CD4-positive, alpha-beta T cell (primary cell): ENCODE data around the gene C1orf105. TPM values are rescaled to one million over a fixed set of nuclear protein-coding genes. Genes with fewer than 3 reads are reported as not detected.

Experiments used
- ATAC-seq: fragments of 200-7000 bp; cut with Tn5 transposase; one replicate; pipeline ENCODE4 v1.10.0; 2022; ENCODE audit warnings: mild to moderate bottlenecking; ENCODE audit not compliant: poor library complexity
- CTCF ChIA-PET: fragments of 350-600 bp; sonication (Branson Sonifier 250); formaldehyde crosslinking; loops from one replicate; lab custom pipeline; 2021; ENCODE audit warnings: antibody characterized with exemption, inconsistent platforms; lab: Charles Lee
- POLR2A ChIA-PET: fragments of 350-600 bp; sonication (Branson Sonifier 250); formaldehyde crosslinking; loops from one replicate; lab custom pipeline; 2021; ENCODE audit warnings: antibody characterized with exemption, inconsistent platforms; lab: Charles Lee
- DNase-seq, 14 experiments: peaks; one replicate each; pipeline ENCODE4 v3.0.0-alpha.2; 2013 to 2020; ENCODE audit warnings: mixed read lengths in 2 of 14
- H3K27ac ChIP-seq, 2 donors: one replicate each; pipeline versions ENCODE4 v1.5.1 to v1.7.0; 2013; ENCODE audit warnings: low read length in 2 of 2, low read depth in 1 of 2, mild to moderate bottlenecking in 1 of 2
- H3K27me3 ChIP-seq, 2 experiments: 1 replicate in 1 of 2; 2 replicates in 1 of 2; pipeline versions ENCODE4 v1.6.1 to v1.7.0; 2013; ENCODE audit warnings: low read length in 2 of 2, control low read depth in 1 of 2, mild to moderate bottlenecking in 1 of 2, moderate library complexity in 1 of 2; ENCODE audit not compliant: insufficient read depth in 2 of 2, control insufficient read depth in 1 of 2
- H3K36me3 ChIP-seq: one replicate; pipeline ENCODE4 v1.6.1; 2013; ENCODE audit warnings: low read length, control low read depth; ENCODE audit not compliant: insufficient read depth
- H3K4me1 ChIP-seq: one replicate; pipeline ENCODE4 v1.6.1; 2013; ENCODE audit warnings: low read length, control low read depth; ENCODE audit not compliant: insufficient read depth
- H3K4me3 ChIP-seq: one replicate; pipeline ENCODE4 v1.5.1; 2013; ENCODE audit warnings: mild to moderate bottlenecking, low read length, moderate library complexity
- H3K9me3 ChIP-seq, 2 experiments: 1 replicate in 1 of 2; 2 replicates in 1 of 2; pipeline versions ENCODE4 v1.6.1 to v1.7.0; 2013; ENCODE audit warnings: low read length in 2 of 2, mild to moderate bottlenecking in 2 of 2, control low read depth in 1 of 2, moderate library complexity in 1 of 2; ENCODE audit not compliant: control insufficient read depth in 1 of 2, insufficient read depth in 1 of 2
- H3K27ac Mint-ChIP-seq: one replicate; pipeline ENCODE4 v1.8.0; 2020; ENCODE audit warnings: mixed read lengths
- H3K27me3 Mint-ChIP-seq: one replicate; pipeline ENCODE4 v1.8.0; 2021; ENCODE audit warnings: mixed read lengths
- H3K36me3 Mint-ChIP-seq: one replicate; pipeline ENCODE4 v1.8.0; 2021; ENCODE audit warnings: low read depth, mixed read lengths
- H3K4me1 Mint-ChIP-seq: one replicate; pipeline ENCODE4 v1.8.0; 2021; ENCODE audit warnings: low read depth, mixed read lengths
- H3K4me3 Mint-ChIP-seq: one replicate; pipeline ENCODE4 v1.8.0; 2020; ENCODE audit warnings: mild to moderate bottlenecking, mixed read lengths
- H3K9me3 Mint-ChIP-seq: one replicate; pipeline ENCODE4 v1.8.0; 2020; ENCODE audit warnings: mixed read lengths
- CTCF ChIP-seq: fragments of 200-600 bp; IDR thresholded peaks from one replicate; pipeline ENCODE4 v1.8.0; 2022; ENCODE audit warnings: antibody characterized with exemption, mild to moderate bottlenecking
- intact Hi-C, 2 experiments: fragments of 100-400 bp; cut with DNase I in 1 of 2; cut with micrococcal nuclease in 1 of 2; formaldehyde crosslinking; loops; one replicate each; pipeline versions ENCODE4 v1.15.1 to v1.9.0; 2023 to 2025; cut with DNase I, micrococcal nuclease
- total RNA-seq, 174 experiments: library from RNA in 2 of 174; stranded (reverse) in 2 of 174; gene quantifications; one replicate each; pipeline ENCODE4 v1.2.3 and lab custom pipeline; 2021 to 2026

Gene C1orf105
- total RNA-seq, 2 experiments from 2014 or later = not detected

DNA sequence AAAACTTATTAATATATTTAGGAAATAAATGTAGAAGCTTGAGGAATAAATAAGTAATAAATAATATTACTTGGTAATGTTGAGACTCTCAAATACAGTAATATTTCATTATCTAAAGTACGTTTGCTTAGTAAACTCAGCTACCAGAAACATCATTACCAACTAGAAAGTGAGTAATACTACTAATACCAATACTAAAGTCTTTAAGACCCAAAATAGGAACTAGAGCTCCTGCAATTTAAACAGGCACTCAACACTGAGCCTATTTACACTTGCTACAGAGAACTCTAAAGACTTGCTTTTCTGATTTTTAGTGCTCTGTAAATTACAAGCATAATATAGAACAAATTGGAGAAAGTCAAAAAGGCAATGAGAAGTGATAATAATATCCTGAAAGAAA, 13.5 kb upstream of the C1orf105 start:
- Histone ChIP-seq H3K27me3 (no peaks in the 10 kb centered on the region), H3K4me1 (no peaks in the 10 kb centered on the region), H3K36me3 (no peaks in the 10 kb centered on the region), H3K9me3 (no peaks in the 10 kb centered on the region), H3K4me3 (no peak overlapping the region), H3K27ac (no peak overlapping the region)
- no peak for ATAC-seq
- no peak for TF ChIP-seq CTCF
- Mint-ChIP-seq H3K27me3 (no peaks in the 10 kb centered on the region), H3K36me3 (no peaks in the 10 kb centered on the region), H3K4me1 (peaks cover under 1% of the 10 kb centered on the region), H3K27ac (no peak overlapping the region), H3K9me3 (no peaks in the 10 kb centered on the region), H3K4me3 (no peak overlapping the region)
- CTCF ChIA-PET = no interaction called here
- intact Hi-C loops = no loop called here
- POLR2A ChIA-PET = no interaction called here
- no peak for DNase-seq

DNA sequence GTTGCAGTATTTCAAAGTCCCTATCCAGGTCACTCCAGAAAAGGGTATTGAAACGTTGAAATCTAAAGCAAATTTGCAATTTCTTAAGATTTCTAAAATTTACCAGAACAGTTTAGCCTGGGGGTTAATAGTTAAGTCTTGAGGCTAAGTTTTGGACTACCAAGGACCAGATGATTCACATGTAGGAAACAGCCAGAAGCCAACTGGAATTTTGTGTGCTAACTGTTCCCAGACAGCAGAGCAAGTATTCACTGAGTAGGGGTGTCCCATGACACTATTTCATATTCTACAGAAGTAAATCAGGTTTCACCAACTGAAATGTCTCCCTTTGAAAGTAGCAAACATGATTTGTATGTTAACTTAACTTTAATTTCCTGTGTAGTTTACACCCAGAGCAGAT, 11.5 kb upstream of the C1orf105 start:
- POLR2A ChIA-PET = no interaction called here
- no peaks in the 10 kb centered on the region for H3K36me3 Mint-ChIP-seq
- intact Hi-C loops = no loop called here

GRCh38 chr1:172410027-172410426, 10.5 kb upstream of the C1orf105 start:
- H3K27ac ChIP-seq = no peak overlapping the region
- Mint-ChIP-seq H3K4me3 (no peak overlapping the region), H3K4me1 (no peaks in the 10 kb centered on the region), H3K27ac (no peak overlapping the region), H3K27me3 (no peaks in the 10 kb centered on the region), H3K9me3 (no peaks in the 10 kb centered on the region), H3K36me3 (no peaks in the 10 kb centered on the region)
- no peaks in the 10 kb centered on the region for H3K27me3 ChIP-seq
- H3K9me3 ChIP-seq = no peaks in the 10 kb centered on the region
- H3K4me1 ChIP-seq = no peaks in the 10 kb centered on the region
- no peak overlapping the region for H3K4me3 ChIP-seq
- ChIA-PET CTCF (no interaction called here), POLR2A (no interaction called here)
- ATAC-seq = no peak
- intact Hi-C loops = no loop called here
- DNase-seq = no peak
- H3K36me3 ChIP-seq = no peaks in the 10 kb centered on the region
- no peak for TF ChIP-seq CTCF

More for the DNA sequence above, 11.5 kb upstream of the C1orf105 start:
- Histone ChIP-seq H3K4me3 (no peak overlapping the region), H3K9me3 (no peaks in the 10 kb centered on the region), H3K27me3 (no peaks in the 10 kb centered on the region), H3K4me1 (no peaks in the 10 kb centered on the region), H3K27ac (no peak overlapping the region), H3K36me3 (no peaks in the 10 kb centered on the region)
- no peaks in the 10 kb centered on the region for H3K27me3 Mint-ChIP-seq
- no peak for DNase-seq
- no peaks in the 10 kb centered on the region for H3K4me1 Mint-ChIP-seq
- H3K4me3 Mint-ChIP-seq = no peak overlapping the region
- H3K9me3 Mint-ChIP-seq = no peaks in the 10 kb centered on the region
- CTCF ChIA-PET = no interaction called here
- TF ChIP-seq CTCF = no peak
- no peak overlapping the region for H3K27ac Mint-ChIP-seq
- no peak for ATAC-seq
